ENCODE measurements around the gene PDE1A.

DNA sequence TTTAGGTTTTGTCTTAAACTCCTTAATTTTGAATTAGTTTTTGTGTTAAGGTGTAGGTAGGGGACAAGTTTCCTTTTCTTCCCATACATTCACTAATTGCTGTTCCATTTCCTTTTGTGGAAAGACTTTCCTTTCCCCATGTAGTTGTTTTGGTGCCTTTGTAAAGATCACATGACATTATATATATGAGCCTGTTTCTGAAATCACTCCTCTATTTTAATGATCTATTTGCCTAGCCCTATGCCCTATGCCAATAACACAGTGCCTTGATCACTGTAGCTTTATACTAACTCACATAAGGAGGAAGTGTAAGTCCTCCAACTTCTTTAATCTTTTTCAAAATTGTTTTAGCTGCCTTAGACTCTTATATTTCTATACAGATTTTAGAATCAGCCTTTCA lies 229.3 kb downstream of the PDE1A start:
- TF ChIP-seq ZNF770 (CRISPR knock-in tag; IDR thresholded peaks at IDR 0.05) (no peak), CHD2 (IDR thresholded peaks at IDR 0.05; ENCODE audit: low read depth, low read length) (no peak), RAD21 (CRISPR knock-in tag; IDR thresholded peaks at IDR 0.05) (no peak), KLF6 (CRISPR knock-in tag; IDR thresholded peaks at IDR 0.05) (no peak), CEBPB (IDR thresholded peaks at IDR 0.05; ENCODE audit: borderline replicate concordance, low read depth, low read length) (no peak), CTCF (CRISPR knock-in tag; IDR thresholded peaks at IDR 0.05) (no peak), PCBP2 (optimal IDR thresholded peaks at IDR 0.05; ENCODE audit: low read depth, low read length, poor library complexity, severe bottlenecking) (no peak)
- TF ChIP-seq, protein P1, sequence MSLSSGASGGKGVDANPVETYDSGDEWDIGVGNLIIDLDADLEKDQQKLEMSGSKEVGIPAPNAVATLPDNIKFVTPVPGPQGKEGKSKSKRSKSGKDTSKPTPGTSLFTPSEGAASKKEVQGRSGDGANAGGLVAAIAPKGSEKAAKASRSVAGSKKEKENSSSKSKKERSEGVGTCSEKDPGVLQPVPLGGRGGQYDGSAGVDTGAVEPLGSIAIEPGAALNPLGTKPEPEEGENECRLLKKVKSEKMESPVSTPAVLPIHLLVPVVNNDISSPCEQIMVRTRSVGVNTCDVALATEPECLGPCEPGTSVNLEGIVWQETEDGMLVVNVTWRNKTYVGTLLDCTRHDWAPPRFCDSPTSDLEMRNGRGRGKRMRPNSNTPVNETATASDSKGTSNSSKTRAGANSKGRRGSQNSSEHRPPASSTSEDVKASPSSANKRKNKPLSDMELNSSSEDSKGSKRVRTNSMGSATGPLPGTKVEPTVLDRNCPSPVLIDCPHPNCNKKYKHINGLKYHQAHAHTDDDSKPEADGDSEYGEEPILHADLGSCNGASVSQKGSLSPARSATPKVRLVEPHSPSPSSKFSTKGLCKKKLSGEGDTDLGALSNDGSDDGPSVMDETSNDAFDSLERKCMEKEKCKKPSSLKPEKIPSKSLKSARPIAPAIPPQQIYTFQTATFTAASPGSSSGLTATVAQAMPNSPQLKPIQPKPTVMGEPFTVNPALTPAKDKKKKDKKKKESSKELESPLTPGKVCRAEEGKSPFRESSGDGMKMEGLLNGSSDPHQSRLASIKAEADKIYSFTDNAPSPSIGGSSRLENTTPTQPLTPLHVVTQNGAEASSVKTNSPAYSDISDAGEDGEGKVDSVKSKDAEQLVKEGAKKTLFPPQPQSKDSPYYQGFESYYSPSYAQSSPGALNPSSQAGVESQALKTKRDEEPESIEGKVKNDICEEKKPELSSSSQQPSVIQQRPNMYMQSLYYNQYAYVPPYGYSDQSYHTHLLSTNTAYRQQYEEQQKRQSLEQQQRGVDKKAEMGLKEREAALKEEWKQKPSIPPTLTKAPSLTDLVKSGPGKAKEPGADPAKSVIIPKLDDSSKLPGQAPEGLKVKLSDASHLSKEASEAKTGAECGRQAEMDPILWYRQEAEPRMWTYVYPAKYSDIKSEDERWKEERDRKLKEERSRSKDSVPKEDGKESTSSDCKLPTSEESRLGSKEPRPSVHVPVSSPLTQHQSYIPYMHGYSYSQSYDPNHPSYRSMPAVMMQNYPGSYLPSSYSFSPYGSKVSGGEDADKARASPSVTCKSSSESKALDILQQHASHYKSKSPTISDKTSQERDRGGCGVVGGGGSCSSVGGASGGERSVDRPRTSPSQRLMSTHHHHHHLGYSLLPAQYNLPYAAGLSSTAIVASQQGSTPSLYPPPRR (CRISPR knock-in tag; IDR thresholded peaks at IDR 0.05; ENCODE audit: borderline replicate concordance) = no peak

All from HepG2 (cell line).